HK-2 (cell line): Measurements from ENCODE around the gene OPTC.
"Not testable (repeated sequence)": the region's sequence is repeated elsewhere in the genome, so short reads cannot be mapped to it uniquely, and the experiment has no call there.

ENCODE experiments used
- DNase-seq: peaks from one replicate; pipeline ENCODE4 v3.0.0-alpha.2; 2018; ENCODE audit not compliant: unreplicated experiment

Gene OPTC

GRCh38 chr1:203517426-203518110 is 23.6 kb downstream of the OPTC start:
- DNase-seq: no peak

GRCh38 chr1:203518139-203518538 is 24.2 kb downstream of the OPTC start:
- DNase-seq: not testable (repeated sequence)

GRCh38 chr1:203518541-203518940 is 24.6 kb downstream of the OPTC start:
- DNase-seq: no peak

GRCh38 chr1:203519053-203519840 is 25.3 kb downstream of the OPTC start:
- no peak for DNase-seq

GRCh38 chr1:203519896-203520295 is 25.9 kb downstream of the OPTC start:
- no peak for DNase-seq

- DNase-seq: no peak
These were observed 26.4 kb downstream of the OPTC start for GRCh38 chr1:203520315-203520714.

- no peak for DNase-seq
These were observed 27.3 kb downstream of the OPTC start for GRCh38 chr1:203521074-203521794.

- no peak for DNase-seq
These were observed 27.9 kb downstream of the OPTC start for GRCh38 chr1:203521812-203522211.

- no peak for DNase-seq
These were observed 28.3 kb downstream of the OPTC start for GRCh38 chr1:203522237-203522636.

GRCh38 chr1:203523667-203524066 is 29.7 kb downstream of the OPTC start:
- no peak for DNase-seq

- DNase-seq: no peak
These were observed 30.2 kb downstream of the OPTC start for GRCh38 chr1:203524152-203524551.

GRCh38 chr1:203524824-203525223 is 30.9 kb downstream of the OPTC start:
- DNase-seq: no peak

- no peak for DNase-seq
These were observed 31.7 kb downstream of the OPTC start for GRCh38 chr1:203525685-203526084.

GRCh38 chr1:203526130-203526529 is 32.2 kb downstream of the OPTC start:
- DNase-seq: no peak

- DNase-seq: no peak
These were observed 32.6 kb downstream of the OPTC start for GRCh38 chr1:203526572-203526971.

GRCh38 chr1:203527013-203527412 is 33.1 kb downstream of the OPTC start:
- no peak for DNase-seq

GRCh38 chr1:203528063-203528462 is 34.1 kb downstream of the OPTC start:
- no peak for DNase-seq

GRCh38 chr1:203528976-203529835 is 35.3 kb downstream of the OPTC start:
- no peak for DNase-seq

- no peak for DNase-seq
These were observed 37.1 kb downstream of the OPTC start for GRCh38 chr1:203531063-203531462.

GRCh38 chr1:203534012-203534411 is 40.1 kb downstream of the OPTC start:
- no peak for DNase-seq

GRCh38 chr1:203534526-203534925 is 40.6 kb downstream of the OPTC start:
- DNase-seq: peak; percentile 64

- no peak for DNase-seq
These were observed 42.6 kb downstream of the OPTC start for GRCh38 chr1:203536575-203536974.
